Right renal cortex interstitium (tissue), 3 donors: ENCODE data around the gene CRIP3. TPM values are rescaled to one million over a fixed set of nuclear protein-coding genes. Genes with fewer than 3 reads are reported as not detected.

Experiments
- DNase-seq, 3 donors: peaks; one replicate each; pipeline ENCODE4 v3.0.0-alpha.2; 2013; ENCODE audit warnings: low read depth in 3 of 3, low spot score in 2 of 3
- polyA plus RNA-seq, 3 donors: library from polyadenylated mRNA; unstranded; fragments of 120-200 nt; gene quantifications; one replicate each; pipeline ENCODE4 v1.2.1, GENCODE V29; 2013; ENCODE audit not compliant: insufficient read length in 3 of 3

The CRIP3 gene
- polyA plus RNA-seq, 3 donors: 2.6 to 3.2 (median 2.8) TPM

GRCh38 chr6:43258180-43258579, 50.4 kb downstream of the CRIP3 start:
- no peak for DNase-seq

- no peak for DNase-seq
These were observed 51.1 kb downstream of the CRIP3 start for GRCh38 chr6:43257367-43258145.

GRCh38 chr6:43256670-43257366, 51.8 kb downstream of the CRIP3 start:
- DNase-seq: no peak

Other genes with a start within 250 kb of the CRIP3 start
- 10 to 100 TPM; 53.4 to 54.4 (median 54.2) TPM for gene MRPL2, start 249.4 kb downstream of the CRIP3 start, polyA plus RNA-seq
- 10 to 100 TPM; 46.8 to 54.1 (median 51.8) TPM for gene KLC4, start 249.2 kb downstream of the CRIP3 start, polyA plus RNA-seq
- 100 to 1,000 TPM; 223 to 242 (median 227) TPM for gene PTK7, start 232.5 kb downstream of the CRIP3 start, polyA plus RNA-seq
- 10 to 100 TPM; 29.5 to 32.8 (median 30.6) TPM for gene SRF, start 137.6 kb downstream of the CRIP3 start, polyA plus RNA-seq
- 10 to 100 TPM; 26.5 to 29.5 (median 28.6) TPM for gene CUL9, start 126.6 kb downstream of the CRIP3 start, polyA plus RNA-seq
- gene DNPH1, start 79.3 kb downstream of the CRIP3 start, polyA plus RNA-seq: 10 to 100 TPM; 47.0 to 64.4 (median 49.4) TPM
- under 1 TPM; 0.27 to 0.29 (median 0.28) TPM for gene TTBK1, start 65.3 kb downstream of the CRIP3 start, polyA plus RNA-seq
- gene SLC22A7, start 10.6 kb downstream of the CRIP3 start, polyA plus RNA-seq: 1 to 10 TPM in 1 of 3 donors, under 1 TPM in 2; 0.25 to 2.0 (median 0.75) TPM
- gene ZNF318, start 60.8 kb upstream of the CRIP3 start, polyA plus RNA-seq: 10 to 100 TPM; 24.8 to 30.9 (median 27.0) TPM
- gene ABCC10, start 118.7 kb upstream of the CRIP3 start, polyA plus RNA-seq: 10 to 100 TPM; 14.9 to 17.5 (median 17.1) TPM
- under 1 TPM; 0.53 to 0.90 (median 0.75) TPM for gene DLK2, start 146.7 kb upstream of the CRIP3 start, polyA plus RNA-seq
- gene TJAP1, start 168.7 kb upstream of the CRIP3 start, polyA plus RNA-seq: 10 to 100 TPM; 28.9 to 29.6 (median 29.0) TPM
- 1 to 10 TPM in 2 of 3 donors, under 1 TPM in 1; 0.86 to 1.1 (median 1.0) TPM for gene LRRC73, start 201.5 kb upstream of the CRIP3 start, polyA plus RNA-seq
- gene YIPF3, start 208.1 kb upstream of the CRIP3 start, polyA plus RNA-seq: 100 to 1,000 TPM; 142 to 152 (median 148) TPM
- 10 to 100 TPM; 42.8 to 49.4 (median 49.1) TPM for gene POLR1C, start 208.3 kb upstream of the CRIP3 start, polyA plus RNA-seq